Measurements from ENCODE around the gene ANKRD24. TPM values are rescaled to one million over a fixed set of nuclear protein-coding genes. Genes with fewer than 3 reads are reported as not detected.
"Not testable (repeated sequence)": the region's sequence is repeated elsewhere in the genome, so short reads cannot be mapped to it uniquely, and the experiment has no call there.

ANKRD24 gene
- total RNA-seq, 1 donor from 2014 or later: not detected

GRCh38 chr19:4264812-4265211 lies 82.3 kb downstream of the ANKRD24 start:
- H3K36me3 ChIP-seq (ENCODE audit: control insufficient read depth in 3 of 3, insufficient read depth in 3 of 3, low read length in 3 of 3): peaks cover 41 to 51% (median 43%) of the 10 kb centered on the region in 3 donors
- H3K4me3 ChIP-seq (ENCODE audit: low read length in 3 of 3): no peak overlapping the region
- no peaks in the 10 kb centered on the region for H3K4me1 ChIP-seq (ENCODE audit: control insufficient read depth in 3 of 3, insufficient read depth in 3 of 3, low read length in 3 of 3)
- H3K27ac ChIP-seq (ENCODE audit: low read depth, low read length): no peak overlapping the region
- no peaks in the 10 kb centered on the region for H3K9me3 ChIP-seq (ENCODE audit: control insufficient read depth in 3 of 3, low read length in 3 of 3)
- no peaks in the 10 kb centered on the region for H3K27me3 ChIP-seq (ENCODE audit: control insufficient read depth in 3 of 3, insufficient read depth in 3 of 3, low read length in 3 of 3)
- no peak overlapping the region for H3K9ac ChIP-seq (ENCODE audit: low read depth in 1 of 3, low read length in 3 of 3)

- Histone ChIP-seq H3K9ac (ENCODE audit: low read depth in 1 of 3, low read length in 3 of 3) (no peak overlapping the region), H3K27ac (ENCODE audit: low read depth, low read length) (no peak overlapping the region), H3K27me3 (ENCODE audit: control insufficient read depth in 3 of 3, insufficient read depth in 3 of 3, low read length in 3 of 3) (no peaks in the 10 kb centered on the region), H3K4me1 (ENCODE audit: control insufficient read depth in 3 of 3, insufficient read depth in 3 of 3, low read length in 3 of 3) (no peaks in the 10 kb centered on the region), H3K36me3 (ENCODE audit: control insufficient read depth in 3 of 3, insufficient read depth in 3 of 3, low read length in 3 of 3) (peaks cover 33 to 41% (median 36%) of the 10 kb centered on the region in 3 donors), H3K9me3 (ENCODE audit: control insufficient read depth in 3 of 3, low read length in 3 of 3) (no peaks in the 10 kb centered on the region), H3K4me3 (ENCODE audit: low read length in 3 of 3) (no peak overlapping the region)
Observed at GRCh38 chr19:4266253-4267000, 83.9 kb downstream of the ANKRD24 start.

GRCh38 chr19:4267101-4267900 lies 84.8 kb downstream of the ANKRD24 start:
- no peak overlapping the region for H3K9ac ChIP-seq (ENCODE audit: low read depth in 1 of 3, low read length in 3 of 3)
- no peaks in the 10 kb centered on the region for H3K4me1 ChIP-seq (ENCODE audit: control insufficient read depth in 3 of 3, insufficient read depth in 3 of 3, low read length in 3 of 3)
- no peaks in the 10 kb centered on the region for H3K27me3 ChIP-seq (ENCODE audit: control insufficient read depth in 3 of 3, insufficient read depth in 3 of 3, low read length in 3 of 3)
- H3K4me3 ChIP-seq (ENCODE audit: low read length in 3 of 3): no peak overlapping the region
- H3K9me3 ChIP-seq (ENCODE audit: control insufficient read depth in 3 of 3, low read length in 3 of 3): no peaks in the 10 kb centered on the region
- peaks cover 32 to 39% (median 33%) of the 10 kb centered on the region in 3 donors for H3K36me3 ChIP-seq (ENCODE audit: control insufficient read depth in 3 of 3, insufficient read depth in 3 of 3, low read length in 3 of 3)
- no peak overlapping the region for H3K27ac ChIP-seq (ENCODE audit: low read depth, low read length)

DNA sequence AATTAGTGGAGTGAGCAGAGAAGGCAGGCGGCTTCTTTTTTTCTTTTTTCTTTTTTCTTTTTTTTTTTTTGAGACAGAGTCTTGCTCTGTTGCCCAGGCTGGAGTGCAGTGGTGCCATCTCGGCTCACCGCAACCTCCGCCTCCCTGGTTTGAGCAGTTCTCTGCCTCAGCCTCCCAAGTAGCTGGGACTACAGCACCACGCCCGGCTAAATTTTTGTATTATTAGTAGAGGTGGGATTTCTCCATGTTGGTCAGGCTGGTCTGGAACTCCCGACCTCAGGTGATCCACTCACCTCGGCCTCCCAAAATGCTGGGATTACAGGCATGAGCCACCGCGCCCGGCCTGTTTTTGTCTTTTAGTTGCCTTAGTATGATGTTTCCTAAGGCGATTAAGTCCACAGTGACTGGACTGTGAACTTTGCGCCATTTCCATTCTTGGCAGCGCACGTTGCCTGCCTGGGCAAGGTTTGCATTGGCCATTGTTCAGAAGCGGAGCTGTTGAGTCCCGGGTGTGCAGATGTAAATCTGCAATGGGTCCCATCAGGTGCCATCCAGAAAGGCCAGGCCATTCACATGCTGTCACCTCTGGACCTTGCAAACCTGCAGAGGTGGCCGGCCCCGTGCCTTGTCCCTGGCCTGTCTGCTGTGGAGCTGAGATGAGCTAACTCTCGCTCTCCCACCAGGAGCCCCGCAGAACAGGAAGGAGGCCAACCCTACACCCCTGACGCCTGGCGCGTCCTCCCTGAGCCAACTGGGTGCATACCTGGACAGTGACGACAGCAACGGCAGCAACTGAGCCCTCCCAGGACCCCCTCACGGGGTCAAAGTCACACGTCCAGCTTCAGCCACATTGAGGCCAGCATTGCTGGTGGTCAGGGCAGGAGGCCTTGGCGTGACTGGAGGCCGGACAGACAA lies 85.7 kb downstream of the ANKRD24 start:
- Histone ChIP-seq H3K27me3 (ENCODE audit: control insufficient read depth in 3 of 3, insufficient read depth in 3 of 3, low read length in 3 of 3) (no peaks in the 10 kb centered on the region), H3K4me1 (ENCODE audit: control insufficient read depth in 3 of 3, insufficient read depth in 3 of 3, low read length in 3 of 3) (no peaks in the 10 kb centered on the region), H3K36me3 (ENCODE audit: control insufficient read depth in 3 of 3, insufficient read depth in 3 of 3, low read length in 3 of 3) (peaks cover 28 to 32% (median 31%) of the 10 kb centered on the region in 3 donors), H3K9ac (ENCODE audit: low read depth in 1 of 3, low read length in 3 of 3) (no peak overlapping the region), H3K27ac (ENCODE audit: low read depth, low read length) (no peak overlapping the region), H3K4me3 (ENCODE audit: low read length in 3 of 3) (no peak overlapping the region), H3K9me3 (ENCODE audit: control insufficient read depth in 3 of 3, low read length in 3 of 3) (no peaks in the 10 kb centered on the region)

- no peak overlapping the region for H3K27ac ChIP-seq (ENCODE audit: low read depth, low read length)
- no peaks in the 10 kb centered on the region for H3K27me3 ChIP-seq (ENCODE audit: control insufficient read depth in 3 of 3, insufficient read depth in 3 of 3, low read length in 3 of 3)
- H3K36me3 ChIP-seq (ENCODE audit: control insufficient read depth in 3 of 3, insufficient read depth in 3 of 3, low read length in 3 of 3): peaks cover 27 to 29% (median 29%) of the 10 kb centered on the region in 3 donors
- H3K4me3 ChIP-seq (ENCODE audit: low read length in 3 of 3): no peak overlapping the region
- H3K9ac ChIP-seq (ENCODE audit: low read depth in 1 of 3, low read length in 3 of 3): no peak overlapping the region
- H3K4me1 ChIP-seq (ENCODE audit: control insufficient read depth in 3 of 3, insufficient read depth in 3 of 3, low read length in 3 of 3): no peaks in the 10 kb centered on the region
- no peaks in the 10 kb centered on the region for H3K9me3 ChIP-seq (ENCODE audit: control insufficient read depth in 3 of 3, low read length in 3 of 3)
Observed at GRCh38 chr19:4268816-4269430, 86.4 kb downstream of the ANKRD24 start.

- Histone ChIP-seq H3K36me3 (ENCODE audit: control insufficient read depth in 3 of 3, insufficient read depth in 3 of 3, low read length in 3 of 3) (peaks cover 12 to 15% (median 12%) of the 10 kb centered on the region in 3 donors), H3K27me3 (ENCODE audit: control insufficient read depth in 3 of 3, insufficient read depth in 3 of 3, low read length in 3 of 3) (peaks cover 2 to 8% (median 3%) of the 10 kb centered on the region in 3 donors), H3K9me3 (ENCODE audit: control insufficient read depth in 3 of 3, low read length in 3 of 3) (no peaks in the 10 kb centered on the region), H3K4me3 (ENCODE audit: low read length in 3 of 3) (no peak overlapping the region), H3K9ac (ENCODE audit: low read depth in 1 of 3, low read length in 3 of 3) (no peak overlapping the region), H3K27ac (ENCODE audit: low read depth, low read length) (no peak overlapping the region), H3K4me1 (ENCODE audit: control insufficient read depth in 3 of 3, insufficient read depth in 3 of 3, low read length in 3 of 3) (no peaks in the 10 kb centered on the region)
Observed at GRCh38 chr19:4272894-4273293, 90.4 kb downstream of the ANKRD24 start.

DNA sequence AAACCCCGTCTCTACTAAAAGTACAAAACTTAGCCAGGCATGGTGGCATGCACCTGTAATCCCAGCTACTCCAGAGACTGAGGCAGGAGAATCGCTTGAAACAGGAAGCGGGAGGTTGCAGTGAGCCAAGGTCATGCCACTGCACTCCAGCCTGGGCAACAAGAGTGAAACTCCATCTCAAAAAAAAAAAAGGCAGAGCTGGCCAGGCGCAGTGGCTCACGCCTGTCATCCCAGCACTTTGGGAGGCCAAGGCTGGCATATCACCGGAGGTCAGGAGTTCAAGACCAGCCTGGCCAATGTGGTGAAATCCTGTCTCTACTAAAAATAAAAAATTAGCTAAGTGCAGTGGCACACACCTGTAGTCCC lies 91.8 kb downstream of the ANKRD24 start:
- peaks cover 9 to 15% (median 10%) of the 10 kb centered on the region in 3 donors for H3K27me3 ChIP-seq (ENCODE audit: control insufficient read depth in 3 of 3, insufficient read depth in 3 of 3, low read length in 3 of 3)
- not testable (repeated sequence) for H3K9me3 ChIP-seq (ENCODE audit: control insufficient read depth in 3 of 3, low read length in 3 of 3); H3K9ac ChIP-seq (ENCODE audit: low read depth in 1 of 3, low read length in 3 of 3); H3K4me1 ChIP-seq (ENCODE audit: control insufficient read depth in 3 of 3, insufficient read depth in 3 of 3, low read length in 3 of 3); H3K27ac ChIP-seq (ENCODE audit: low read depth, low read length); H3K4me3 ChIP-seq (ENCODE audit: low read length in 3 of 3); H3K36me3 ChIP-seq (ENCODE audit: control insufficient read depth in 3 of 3, insufficient read depth in 3 of 3, low read length in 3 of 3)

Other genes starting within 250 kb of the ANKRD24 start
- gene NMRK2, start 249.6 kb upstream of the ANKRD24 start, total RNA-seq: 48.5 TPM
- gene DAPK3, start 211.6 kb upstream of the ANKRD24 start, total RNA-seq: 63.7 TPM
- gene EEF2, start 197.2 kb upstream of the ANKRD24 start, total RNA-seq: 4,276 TPM
- gene PIAS4, start 175.0 kb upstream of the ANKRD24 start, total RNA-seq: 19.3 TPM
- 4.2 TPM for gene ZBTB7A, start 115.8 kb upstream of the ANKRD24 start, total RNA-seq
- 114 TPM for gene MAP2K2, start 58.6 kb upstream of the ANKRD24 start, total RNA-seq
- gene CREB3L3, start 29.1 kb upstream of the ANKRD24 start, total RNA-seq: not detected
- 9.9 TPM for gene SIRT6, start 126 bp upstream of the ANKRD24 start, total RNA-seq
- gene EBI3, start 46.8 kb downstream of the ANKRD24 start, total RNA-seq: not detected
- gene YJU2, start 64.4 kb downstream of the ANKRD24 start, total RNA-seq: 14.6 TPM
- gene SHD, start 96.6 kb downstream of the ANKRD24 start, total RNA-seq: 24.5 TPM
- 0.52 TPM for gene TMIGD2, start 119.7 kb downstream of the ANKRD24 start, total RNA-seq
- not detected for gene FSD1, start 121.9 kb downstream of the ANKRD24 start, total RNA-seq
- gene STAP2, start 156.1 kb downstream of the ANKRD24 start, total RNA-seq: 5.2 TPM
- gene MPND, start 160.9 kb downstream of the ANKRD24 start, total RNA-seq: 5.7 TPM
- 16.2 TPM for gene SH3GL1, start 217.9 kb downstream of the ANKRD24 start, total RNA-seq
- gene CHAF1A, start 220.0 kb downstream of the ANKRD24 start, total RNA-seq: 6.3 TPM

Measured in skeletal muscle tissue (tissue), 4 donors.